ENCODE results near the gene TPRN.

GRCh38 chr9:137204731-137205125, 4.2 kb upstream of the TPRN start:
- no peak for TF ChIP-seq FOXM1 (IDR thresholded peaks at IDR 0.05; ENCODE audit: borderline replicate concordance)
- no peak for TF ChIP-seq SP1 (IDR thresholded peaks at IDR 0.05)
- no peak for TF ChIP-seq HDGF (IDR thresholded peaks at IDR 0.05; ENCODE audit: borderline replicate concordance)
- no peak for TF ChIP-seq L3MBTL2 (conservative IDR thresholded peaks at IDR 0.05)
- TF ChIP-seq LEF1 (IDR thresholded peaks at IDR 0.05; ENCODE audit: borderline replicate concordance) = no peak
- TF ChIP-seq TARDBP (IDR thresholded peaks at IDR 0.05) = no peak
- no peak for TF ChIP-seq SUZ12 (IDR thresholded peaks at IDR 0.05)
- no peak for TF ChIP-seq ZNF384 (IDR thresholded peaks at IDR 0.05)
- TF ChIP-seq BHLHE40 (IDR thresholded peaks at IDR 0.05; ENCODE audit: borderline replicate concordance) = no peak
